ENCODE measurements around the gene CDS2. TPM values are rescaled to one million over a fixed set of nuclear protein-coding genes. Genes with fewer than 3 reads are reported as not detected.

CDS2 gene
- total RNA-seq, 1 experiment from 2014 or later = 17.1 TPM

DNA sequence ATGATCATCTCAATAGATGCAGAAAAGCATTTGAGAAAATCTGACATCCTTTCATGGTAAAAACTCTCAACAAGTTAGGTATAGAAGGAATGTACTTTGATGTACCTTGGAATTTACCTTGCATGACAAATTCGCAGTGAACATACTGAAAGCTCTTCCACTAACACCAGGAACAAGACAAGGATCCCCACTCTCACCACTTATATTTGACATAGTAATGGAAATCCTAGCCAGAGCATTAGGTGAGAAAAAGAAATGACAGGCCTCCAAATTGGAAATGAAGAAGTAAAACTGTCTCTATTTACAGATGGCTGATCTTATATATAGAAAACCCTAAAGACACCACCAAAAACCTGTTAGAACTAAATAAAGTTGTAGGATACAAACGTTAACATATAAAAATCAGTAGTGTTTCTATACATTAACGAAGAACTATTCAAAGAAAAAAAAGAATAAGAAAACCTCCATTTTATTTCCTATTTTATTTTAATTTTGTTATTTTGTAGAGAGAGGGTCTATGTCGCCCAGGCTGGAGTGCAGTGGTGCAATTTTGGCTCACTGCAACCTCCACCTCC lies 34.0 kb upstream of the CDS2 start:
- Histone ChIP-seq H3K27me3 (ENCODE audit: low read length) (no peaks in the 10 kb centered on the region), H4K20me1 (ENCODE audit: low read length) (no peaks in the 10 kb centered on the region), H2AFZ (ENCODE audit: low read length) (no peak overlapping the region), H3F3A (ENCODE audit: low read length, unreplicated experiment) (no peaks in the 10 kb centered on the region), H3K9me2 (replicated peaks; ENCODE audit: low read length) (no peaks in the 10 kb centered on the region), H3K9ac (ENCODE audit: low read length) (no peak overlapping the region), H3K4me1 (ENCODE audit: insufficient read depth, low read length) (no peaks in the 10 kb centered on the region), H3K36me3 (ENCODE audit: low read depth, low read length) (0 out of 2 replicates have a peak, but pooled peaks cover 4% of the 10 kb centered on the region), H3K27ac (ENCODE audit: low read length) (no peak overlapping the region), H3K4me3 (ENCODE audit: low read length) (no peak overlapping the region), H3K9me3 (ENCODE audit: low read length) (no peaks in the 10 kb centered on the region), H3K79me2 (ENCODE audit: low read length) (no peaks in the 10 kb centered on the region), H3K4me2 (ENCODE audit: low read length) (no peak overlapping the region)
- DNase-seq (no peak), ATAC-seq (no peak)
- ChIA-PET POLR2A (ENCODE audit: unreplicated experiment) (no interaction called here), CTCF (no interaction called here)
- TF ChIP-seq, protein P1, sequence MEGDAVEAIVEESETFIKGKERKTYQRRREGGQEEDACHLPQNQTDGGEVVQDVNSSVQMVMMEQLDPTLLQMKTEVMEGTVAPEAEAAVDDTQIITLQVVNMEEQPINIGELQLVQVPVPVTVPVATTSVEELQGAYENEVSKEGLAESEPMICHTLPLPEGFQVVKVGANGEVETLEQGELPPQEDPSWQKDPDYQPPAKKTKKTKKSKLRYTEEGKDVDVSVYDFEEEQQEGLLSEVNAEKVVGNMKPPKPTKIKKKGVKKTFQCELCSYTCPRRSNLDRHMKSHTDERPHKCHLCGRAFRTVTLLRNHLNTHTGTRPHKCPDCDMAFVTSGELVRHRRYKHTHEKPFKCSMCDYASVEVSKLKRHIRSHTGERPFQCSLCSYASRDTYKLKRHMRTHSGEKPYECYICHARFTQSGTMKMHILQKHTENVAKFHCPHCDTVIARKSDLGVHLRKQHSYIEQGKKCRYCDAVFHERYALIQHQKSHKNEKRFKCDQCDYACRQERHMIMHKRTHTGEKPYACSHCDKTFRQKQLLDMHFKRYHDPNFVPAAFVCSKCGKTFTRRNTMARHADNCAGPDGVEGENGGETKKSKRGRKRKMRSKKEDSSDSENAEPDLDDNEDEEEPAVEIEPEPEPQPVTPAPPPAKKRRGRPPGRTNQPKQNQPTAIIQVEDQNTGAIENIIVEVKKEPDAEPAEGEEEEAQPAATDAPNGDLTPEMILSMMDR (conservative IDR thresholded peaks at IDR 0.05; ENCODE audit: low read depth, low read length) = no peak
- TF ChIP-seq EZH2 (IDR thresholded peaks at IDR 0.05; ENCODE audit: low read length, unreplicated experiment) (no peak), EZH2phosphoT487 (IDR thresholded peaks at IDR 0.05; ENCODE audit: borderline replicate concordance, low read length) (no peak)
- BruUV-seq (replicated peaks) = no TSS peak
- intact Hi-C loops (cut with micrococcal nuclease) = no loop called here

GRCh38 chr20:5095454-5095853 lies 31.4 kb upstream of the CDS2 start:
- BruUV-seq (replicated peaks) = no TSS peak
- Histone ChIP-seq H2AFZ (ENCODE audit: low read length) (no peak overlapping the region), H3K9me3 (ENCODE audit: low read length) (no peaks in the 10 kb centered on the region), H3K4me1 (ENCODE audit: insufficient read depth, low read length) (no peaks in the 10 kb centered on the region), H3K9me2 (replicated peaks; ENCODE audit: low read length) (no peaks in the 10 kb centered on the region), H4K20me1 (ENCODE audit: low read length) (no peaks in the 10 kb centered on the region), H3K4me3 (ENCODE audit: low read length) (no peak overlapping the region), H3K36me3 (ENCODE audit: low read depth, low read length) (peaks cover 10% of the 10 kb centered on the region; the same call in 1 of the 2 replicates), H3K9ac (ENCODE audit: low read length) (no peak overlapping the region), H3K79me2 (ENCODE audit: low read length) (no peaks in the 10 kb centered on the region), H3K27me3 (ENCODE audit: low read length) (no peaks in the 10 kb centered on the region), H3K27ac (ENCODE audit: low read length) (no peak overlapping the region), H3F3A (ENCODE audit: low read length, unreplicated experiment) (no peaks in the 10 kb centered on the region), H3K4me2 (ENCODE audit: low read length) (no peak overlapping the region)
- intact Hi-C loops (cut with micrococcal nuclease) = no loop called here
- TF ChIP-seq, protein P1 (conservative IDR thresholded peaks at IDR 0.05; ENCODE audit: low read depth, low read length) = no peak
- DNase-seq (no peak), ATAC-seq (no peak)
- CTCF ChIA-PET = interaction anchor here (0.6 kb wide), 1 partner anchor 137 kb away, joined by 3 read pairs; no protein-coding TSS in a partner anchor
- POLR2A ChIA-PET (ENCODE audit: unreplicated experiment) = no interaction called here

- H3K36me3 ChIP-seq (ENCODE audit: low read depth, low read length) = peaks cover 10% of the 10 kb centered on the region; the same call in 1 of the 2 replicates
- BruUV-seq (replicated peaks) = no TSS peak
- CTCF ChIA-PET = interaction anchor here (0.6 kb wide), 1 partner anchor 11 kb away, joined by 4 read pairs; no protein-coding TSS in a partner anchor
Observed at GRCh38 chr20:5095931-5096330, 30.9 kb upstream of the CDS2 start.

More at GRCh38 chr20:5095931-5096330, 30.9 kb upstream of the CDS2 start:
- H3K27ac ChIP-seq (ENCODE audit: low read length) = no peak overlapping the region
- H3K9ac ChIP-seq (ENCODE audit: low read length) = no peak overlapping the region
- no peaks in the 10 kb centered on the region for H3K9me2 ChIP-seq (replicated peaks; ENCODE audit: low read length)
- ATAC-seq (no peak), DNase-seq (no peak)
- H3K4me1 ChIP-seq (ENCODE audit: insufficient read depth, low read length) = no peaks in the 10 kb centered on the region
- H2AFZ ChIP-seq (ENCODE audit: low read length) = no peak overlapping the region
- TF ChIP-seq, protein P1 (conservative IDR thresholded peaks at IDR 0.05; ENCODE audit: low read depth, low read length) = no peak
- TF ChIP-seq EZH2phosphoT487 (IDR thresholded peaks at IDR 0.05; ENCODE audit: borderline replicate concordance, low read length) (no peak), EZH2 (IDR thresholded peaks at IDR 0.05; ENCODE audit: low read length, unreplicated experiment) (no peak)
- no peaks in the 10 kb centered on the region for H3K9me3 ChIP-seq (ENCODE audit: low read length)
- intact Hi-C loops (cut with micrococcal nuclease) = no loop called here
- POLR2A ChIA-PET (ENCODE audit: unreplicated experiment) = no interaction called here
- H3K4me3 ChIP-seq (ENCODE audit: low read length) = no peak overlapping the region
- H3K27me3 ChIP-seq (ENCODE audit: low read length) = no peaks in the 10 kb centered on the region
- H3F3A ChIP-seq (ENCODE audit: low read length, unreplicated experiment) = no peaks in the 10 kb centered on the region
- H3K79me2 ChIP-seq (ENCODE audit: low read length) = no peaks in the 10 kb centered on the region
- H4K20me1 ChIP-seq (ENCODE audit: low read length) = no peaks in the 10 kb centered on the region
- no peak overlapping the region for H3K4me2 ChIP-seq (ENCODE audit: low read length)
